Adipose tissue (tissue), 3 donors: ENCODE results near the gene SIX5. TPM values are rescaled to one million over a fixed set of nuclear protein-coding genes. Genes with fewer than 3 reads are reported as not detected.
"Not testable (repeated sequence)": the region's sequence is repeated elsewhere in the genome, so short reads cannot be mapped to it uniquely, and the experiment has no call there.

ENCODE experiments used
- H3K27ac ChIP-seq: one replicate; pipeline ENCODE4 v1.5.1; 2013; ENCODE audit warnings: low read depth, low read length
- WGBS, 3 donors: extraction: QIAGEN DNeasy Blood & Tissue Kit; methylation state at CpG; one replicate each; pipeline ENCODE4 v1.1.7; 2013; 5-methylcytosine and 5-hydroxymethylcytosine counted together
- polyA plus RNA-seq, 3 donors: library from polyadenylated mRNA; stranded (reverse); fragments of 200-250 nt; gene quantifications; one replicate each; pipeline ENCODE4 v1.2.3, GENCODE V29; 2013
- donor health status: healthy with polysubstance abuse.
- donor health status: Bipolar disorder and iron deficiency.
- donor health status: healthy.

SIX5 gene
- polyA plus RNA-seq, 3 donors, result 19.7 to 33.3 (median 23.3) TPM

DNA sequence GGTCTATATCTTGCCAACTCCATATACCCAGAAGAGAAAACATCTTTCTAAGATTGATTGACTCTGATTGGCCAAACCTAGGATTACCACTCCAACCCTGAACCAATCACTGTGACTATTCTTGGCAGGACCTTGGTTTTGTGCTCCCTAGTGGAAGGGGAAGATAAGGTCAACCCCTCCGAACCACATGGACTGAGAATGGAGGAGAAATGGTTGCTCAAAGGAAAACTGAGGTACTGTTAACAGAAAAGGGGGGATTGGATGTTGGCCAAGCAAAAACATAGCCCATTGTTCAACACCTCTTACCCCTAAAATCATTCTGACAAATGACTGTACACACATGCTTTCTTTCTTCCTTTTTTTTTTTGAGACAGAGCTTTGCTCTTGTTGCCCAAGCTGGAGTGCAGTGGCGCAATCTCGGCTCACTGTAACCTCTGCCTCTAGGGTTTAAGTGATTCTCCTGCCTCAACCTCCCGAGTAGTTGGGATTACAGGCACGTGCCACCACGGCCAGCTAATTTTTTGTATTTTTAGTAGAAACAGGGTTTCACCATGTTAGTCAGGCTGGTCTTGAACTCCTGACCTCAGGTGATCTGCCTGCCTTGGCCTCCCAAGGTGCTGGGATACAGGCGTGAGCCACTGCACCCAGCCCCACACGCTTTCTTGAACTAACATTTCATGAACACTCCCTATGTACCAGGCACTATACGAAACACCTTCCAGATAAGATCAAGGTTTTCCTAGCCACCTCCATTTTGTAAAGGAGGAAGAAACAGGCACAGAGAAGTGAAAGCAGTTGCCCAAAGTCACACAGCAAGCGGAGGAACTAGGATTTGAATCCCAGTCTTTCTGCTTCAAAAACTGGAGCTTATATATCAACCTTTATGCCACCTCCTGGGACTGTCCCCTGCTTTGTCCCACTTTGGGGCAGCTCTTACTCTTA is 29.3 kb downstream of the SIX5 start:
- 72 to 82% (median 73%) methylated on average over 10 of the region's 10 CpGs for WGBS, 3 donors
- H3K27ac ChIP-seq, result no peak overlapping the region

- 91 to 94% (median 94%) methylated on average over 59 of the region's 59 CpGs for WGBS, 3 donors
- no peak within 1 kb of the TSS for H3K27ac ChIP-seq
Measured at GRCh38 chr19:45733160-45733810, 35.8 kb downstream of the SIX5 start, which contains the start of gene MEIOSIN. MEIOSIN (plus strand) TSS chr19:45733439; CDS start chr19:45735377, 1,938 bp downstream.

DNA sequence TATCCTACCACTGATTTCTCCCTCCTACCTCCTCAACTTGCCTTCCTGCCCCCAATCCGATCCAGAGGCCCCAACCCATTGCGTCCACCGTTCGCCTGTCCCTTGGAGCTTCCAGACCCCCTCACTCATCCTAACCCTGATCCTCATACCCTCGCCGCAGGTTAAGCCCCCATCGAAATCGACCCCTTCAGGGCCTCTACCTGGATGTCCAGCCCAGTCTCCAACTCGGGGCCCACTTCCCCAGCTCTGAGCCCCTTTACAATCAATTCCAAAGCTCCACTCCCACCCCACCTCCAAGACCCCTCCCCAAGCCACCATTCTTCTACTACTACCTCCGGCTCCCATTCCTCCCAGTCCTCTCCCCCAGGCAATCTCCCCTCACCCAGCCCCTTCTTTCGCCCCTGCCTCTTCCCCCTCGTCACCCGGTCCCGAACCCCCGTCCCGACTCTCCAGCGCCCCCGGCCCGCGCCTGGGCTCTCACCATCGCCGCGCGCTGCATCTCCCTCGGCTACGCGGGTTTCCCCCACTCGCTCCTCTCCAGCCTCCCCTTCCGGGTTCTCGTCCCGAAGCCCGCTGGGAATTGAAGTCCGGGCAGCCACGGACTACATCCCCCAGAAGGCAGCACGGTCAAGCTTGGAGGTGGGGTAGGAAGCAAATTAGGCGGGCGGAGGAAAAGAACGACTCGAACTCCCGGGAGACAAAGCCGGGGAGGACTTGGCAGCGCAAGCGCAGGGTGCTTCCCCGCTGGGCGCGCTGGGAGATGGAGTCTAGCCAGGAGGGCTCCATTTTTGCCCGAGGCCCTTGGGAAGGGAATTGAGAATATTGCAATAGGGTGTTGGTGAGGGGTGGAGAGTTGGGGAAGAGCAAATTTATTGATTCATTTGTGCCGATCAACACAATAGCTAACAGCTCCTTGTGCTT is 38.4 kb downstream of the SIX5 start, which contains the start of gene FBXO46:
Gene FBXO46, minus strand, starts transcription at position 529 of the 921 bp plus-strand sequence. CDS start 17,401 bp downstream, outside the sequence.
- H3K27ac ChIP-seq, result no peak within 1 kb of the TSS
- WGBS, 3 donors, result 0 to 1% (median 1%) methylated on average over 48 of the region's 48 CpGs

DNA sequence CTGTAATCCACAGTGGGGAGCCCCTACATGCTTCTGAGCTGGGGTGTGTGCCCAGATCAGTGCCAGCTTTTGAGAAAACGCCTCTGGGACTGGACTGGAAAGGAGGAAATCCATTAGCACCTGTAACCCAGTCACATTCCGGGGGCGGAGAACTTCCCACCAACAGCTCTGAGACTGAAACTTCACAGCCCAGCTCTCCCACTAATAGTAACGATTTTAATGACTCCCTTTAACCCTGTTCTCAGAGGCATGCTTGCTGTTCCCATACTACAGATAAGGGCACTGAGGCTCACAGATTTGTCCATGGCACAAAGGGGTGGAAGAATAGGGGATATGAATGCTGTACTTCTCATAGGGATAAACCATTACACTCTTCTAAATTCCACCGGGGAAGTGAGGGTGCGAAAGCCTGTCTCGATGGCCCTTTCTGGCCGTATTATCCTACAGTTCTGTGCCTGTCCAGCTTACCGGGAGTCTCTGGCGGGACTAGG is 39.2 kb downstream of the SIX5 start:
- no peak overlapping the region for H3K27ac ChIP-seq
- 6 to 18% (median 14%) methylated on average over 10 of the region's 10 CpGs for WGBS, 3 donors

DNA sequence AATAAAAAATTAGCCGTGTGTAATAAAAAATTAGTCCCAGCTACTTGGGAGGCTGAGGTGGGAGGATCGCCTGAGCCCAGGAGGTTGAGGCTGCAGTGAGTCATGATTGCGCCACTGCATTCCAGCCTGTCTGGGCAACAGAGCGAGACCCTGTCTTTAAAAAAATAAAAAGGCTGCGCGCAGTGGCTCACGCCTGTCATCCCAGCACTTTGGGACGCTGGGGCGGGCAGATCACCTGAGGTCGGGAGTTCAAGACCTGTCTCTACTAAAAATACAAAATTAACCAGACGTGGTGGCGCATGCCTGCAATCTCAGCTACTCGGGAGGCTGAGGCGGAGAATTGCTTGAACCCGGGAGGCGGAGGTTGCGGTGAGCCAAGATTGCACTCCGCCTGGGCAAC is 40.4 kb downstream of the SIX5 start:
- H3K27ac ChIP-seq, result not testable (repeated sequence)

DNA sequence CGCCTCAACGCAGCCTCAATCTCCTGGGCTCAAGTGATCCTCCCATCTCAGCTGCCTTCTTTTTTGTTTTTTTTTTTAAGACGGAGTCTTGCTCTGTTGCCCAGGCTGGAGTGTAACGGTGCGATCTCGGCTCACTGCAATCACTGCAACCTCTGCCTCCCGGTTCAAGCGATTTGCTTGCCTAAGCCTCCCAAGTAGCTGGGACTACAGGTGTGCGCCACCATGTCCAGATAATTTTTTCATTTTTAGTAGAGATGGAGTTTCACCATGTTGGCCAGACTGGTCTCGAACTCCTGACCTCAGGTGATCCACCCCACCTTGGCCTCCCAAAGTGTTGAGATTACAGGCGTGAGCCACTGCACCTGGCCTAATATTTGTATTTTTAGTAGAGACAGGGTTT is 49.0 kb downstream of the SIX5 start:
- WGBS, 3 donors, result 92 to 98% (median 98%) methylated on average over 11 of the region's 11 CpGs
- H3K27ac ChIP-seq, result not testable (repeated sequence)

More for the DNA sequence above, 40.4 kb downstream of the SIX5 start:
- 94 to 98% (median 95%) methylated on average over 18 of the region's 18 CpGs for WGBS, 3 donors

DNA sequence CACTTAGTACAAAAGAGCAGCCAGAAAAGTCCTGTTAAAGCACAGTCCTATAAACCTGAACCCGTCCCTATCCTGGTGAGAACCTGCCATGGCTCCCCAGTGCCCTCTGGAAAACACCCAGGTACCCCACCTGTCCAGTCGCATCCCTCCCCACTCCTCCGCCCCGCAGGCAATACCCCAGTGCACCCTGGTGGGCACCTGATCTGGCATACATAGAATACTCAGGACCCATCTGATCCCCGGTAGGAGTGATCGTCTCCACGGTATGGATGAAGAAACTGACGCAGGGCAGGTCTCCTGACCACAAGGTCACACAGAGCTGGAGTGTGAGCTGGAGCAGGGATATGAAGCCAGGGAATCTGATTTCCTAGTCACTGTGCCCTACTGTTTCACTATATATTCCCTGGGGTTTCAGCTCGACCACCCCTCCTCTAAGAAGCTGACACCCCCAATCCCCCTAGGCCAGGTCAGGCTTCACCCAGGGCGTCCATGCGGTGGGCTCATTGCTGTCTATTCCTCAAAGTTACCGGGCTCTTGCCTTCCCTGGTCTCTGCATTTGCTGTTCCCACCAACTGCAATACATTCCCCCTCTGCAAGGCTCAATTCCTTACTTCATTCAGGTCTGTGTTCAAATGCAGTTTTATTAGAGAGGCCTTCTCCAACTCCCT is 50.9 kb downstream of the SIX5 start:
- 43 to 63% (median 53%) methylated on average over 12 of the region's 12 CpGs for WGBS, 3 donors
- H3K27ac ChIP-seq, result peak overlapping the region; percentile 59

DNA sequence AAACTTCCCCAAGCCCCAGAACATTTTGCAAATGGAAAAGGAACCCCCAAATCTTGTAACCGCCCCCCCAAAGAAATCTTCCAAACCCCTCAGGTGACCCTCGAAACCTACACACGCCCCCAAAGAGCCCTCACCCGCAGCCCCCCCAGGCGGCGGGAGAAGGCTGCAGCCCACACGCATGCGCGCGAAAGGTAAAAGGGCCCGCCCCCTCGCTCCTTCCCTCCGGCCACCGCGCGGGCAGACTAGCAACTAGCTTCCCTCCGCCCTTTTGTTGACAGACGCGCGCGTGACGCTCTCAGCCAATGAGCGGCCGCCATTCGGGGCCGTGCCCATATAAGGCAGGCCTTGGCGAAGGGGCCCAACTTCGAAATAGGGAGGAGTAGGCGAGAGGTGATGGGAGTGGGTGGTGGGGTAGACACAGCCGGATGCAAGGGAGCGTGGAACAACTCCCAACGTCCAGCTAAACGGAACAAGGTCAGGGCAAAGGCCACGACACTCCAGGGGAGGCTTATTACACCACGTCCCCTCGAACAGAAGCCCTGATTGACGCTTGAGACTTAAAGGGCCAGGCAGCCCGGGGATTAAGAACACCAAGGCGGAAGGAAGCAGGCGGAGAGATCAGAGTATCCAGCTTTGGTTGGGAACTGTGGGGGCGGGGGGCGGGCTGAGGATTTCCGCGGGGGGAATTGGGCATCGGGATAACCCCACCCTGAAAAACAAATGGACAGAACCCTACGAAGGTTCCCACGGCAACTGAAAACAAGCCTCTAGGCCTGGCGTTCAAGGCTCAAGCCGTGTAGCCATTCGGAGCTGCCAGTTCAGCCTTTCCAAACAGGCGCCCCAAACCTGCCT is 51.7 kb downstream of the SIX5 start:
- H3K27ac ChIP-seq, result peak overlapping the region; percentile 34
- WGBS, 3 donors, result 0 to 1% (median 0%) methylated on average over 48 to 51 of the region's 51 CpGs

GRCh38 chr19:45716359-45717130 is 52.5 kb downstream of the SIX5 start:
- no peak overlapping the region for H3K27ac ChIP-seq

GRCh38 chr19:45715139-45715538 is 53.9 kb downstream of the SIX5 start:
- no peak overlapping the region for H3K27ac ChIP-seq
- WGBS, 3 donors, result 90 to 97% (median 91%) methylated on average over 3 of the region's 3 CpGs

More at GRCh38 chr19:45716359-45717130, 52.5 kb downstream of the SIX5 start:
- WGBS, 3 donors, result 1 to 3% (median 2%) methylated on average over 24 of the region's 24 CpGs

Other genes starting within 250 kb of the SIX5 start
- 1 to 10 TPM; 3.1 to 6.7 (median 3.5) TPM for gene OPA3, start 184.4 kb downstream of the SIX5 start, polyA plus RNA-seq
- 10 to 100 TPM in 2 of 3 donors, 1 to 10 TPM in 1; 1.3 to 29.5 (median 11.6) TPM for gene GPR4, start 167.0 kb downstream of the SIX5 start, polyA plus RNA-seq
- gene EML2, start 129.9 kb downstream of the SIX5 start, polyA plus RNA-seq, result 10 to 100 TPM; 17.5 to 29.2 (median 22.3) TPM
- gene GIPR, start 101.0 kb downstream of the SIX5 start, polyA plus RNA-seq, result 10 to 100 TPM in 1 of 3 donors, 1 to 10 TPM in 2; 5.6 to 20.2 (median 7.2) TPM
- gene SNRPD2, start 77.3 kb downstream of the SIX5 start, polyA plus RNA-seq, result 100 to 1,000 TPM; 175 to 370 (median 310) TPM
- 1 to 10 TPM; 3.9 to 5.4 (median 4.9) TPM for gene QPCTL, start 76.6 kb downstream of the SIX5 start, polyA plus RNA-seq
- gene FBXO46, start 38.4 kb downstream of the SIX5 start, polyA plus RNA-seq, result 1 to 10 TPM; 7.0 to 8.0 (median 7.3) TPM
- gene MEIOSIN, start 35.8 kb downstream of the SIX5 start, polyA plus RNA-seq, result under 1 TPM; 0.01 to 0.11 (median 0.02) TPM
- gene DMPK, start 13.2 kb upstream of the SIX5 start, polyA plus RNA-seq, result 100 to 1,000 TPM in 1 of 3 donors, 10 to 100 TPM in 2; 36.1 to 119 (median 40.8) TPM
- 10 to 100 TPM; 13.9 to 43.0 (median 35.8) TPM for gene DMWD, start 23.6 kb upstream of the SIX5 start, polyA plus RNA-seq
- gene RSPH6A, start 46.1 kb upstream of the SIX5 start, polyA plus RNA-seq, result under 1 TPM in 1 of 3 donors, not detected in 2; 0.03 TPM
- gene SYMPK, start 93.9 kb upstream of the SIX5 start, polyA plus RNA-seq, result 10 to 100 TPM; 25.9 to 57.0 (median 36.8) TPM
- 10 to 100 TPM in 1 of 3 donors, 1 to 10 TPM in 1, not detected in 1; 3.6 to 32.1 TPM for gene FOXA3, start 95.1 kb upstream of the SIX5 start, polyA plus RNA-seq
- 10 to 100 TPM in 2 of 3 donors, 1 to 10 TPM in 1; 7.7 to 13.9 (median 10.0) TPM for gene IRF2BP1, start 116.9 kb upstream of the SIX5 start, polyA plus RNA-seq
- gene MYPOP, start 133.4 kb upstream of the SIX5 start, polyA plus RNA-seq, result 1 to 10 TPM; 2.9 to 3.4 (median 3.4) TPM
- gene NANOS2, start 145.5 kb upstream of the SIX5 start, polyA plus RNA-seq, result not detected
- 1 to 10 TPM in 2 of 3 donors, under 1 TPM in 1; 0.49 to 7.4 (median 2.8) TPM for gene NOVA2, start 204.6 kb upstream of the SIX5 start, polyA plus RNA-seq
- gene CCDC61, start 226.2 kb upstream of the SIX5 start, polyA plus RNA-seq, result 1 to 10 TPM; 7.2 to 8.6 (median 7.8) TPM